Ectodermal cell (in vitro differentiated cells): ENCODE data around the gene DNAJC12. TPM values are rescaled to one million over a fixed set of nuclear protein-coding genes. Genes with fewer than 3 reads are reported as not detected.
A peak's percentile ranks its signal among the peaks of the same experiment; 100 is the strongest.
"Not testable (repeated sequence)": the region's sequence is repeated elsewhere in the genome, so short reads cannot be mapped to it uniquely, and the experiment has no call there.

Experiments used
- H3K27ac ChIP-seq: 2 replicates; pipeline ENCODE4 v1.7.0; 2013; ENCODE audit warnings: mild to moderate bottlenecking, low read depth, low read length; ENCODE audit not compliant: insufficient read depth, poor library complexity, severe bottlenecking
- H3K27me3 ChIP-seq: 2 replicates; pipeline ENCODE4 v1.7.0; 2013; ENCODE audit warnings: mild to moderate bottlenecking, low read length; ENCODE audit not compliant: insufficient read depth, control insufficient read depth, poor library complexity, severe bottlenecking
- H3K36me3 ChIP-seq: one replicate; pipeline ENCODE4 v1.7.0; 2013; ENCODE audit warnings: low read length; ENCODE audit not compliant: control insufficient read depth, insufficient read depth
- H3K4me1 ChIP-seq: one replicate; pipeline ENCODE4 v1.7.0; 2013; ENCODE audit warnings: low read length; ENCODE audit not compliant: control insufficient read depth, insufficient read depth
- H3K4me3 ChIP-seq: 2 replicates; pipeline ENCODE4 v1.7.0; 2013; ENCODE audit warnings: low read depth, low read length, control low read depth; ENCODE audit not compliant: insufficient read depth
- H3K9me3 ChIP-seq: 2 replicates; pipeline ENCODE4 v1.7.0; 2013; ENCODE audit warnings: mild to moderate bottlenecking, low read length, moderate library complexity; ENCODE audit not compliant: control insufficient read depth
- WGBS, 2 experiments: methylation state at CpG; one replicate each; pipeline ENCODE4 v1.1.7; 2013; ENCODE audit warnings: missing lambda C conversion rate in 2 of 2; 5-methylcytosine and 5-hydroxymethylcytosine counted together
- polyA plus RNA-seq, 4 experiments: library from polyadenylated mRNA; stranded (reverse); fragments of 50-300 nt; gene quantifications; one replicate each; pipeline ENCODE4 v1.2.3, GENCODE V29; 2013

The DNAJC12 gene
- 5.5 TPM for polyA plus RNA-seq (2013, experiment 1 of 4)
- 7.3 TPM for polyA plus RNA-seq (2013, experiment 2 of 4)
- polyA plus RNA-seq (2013, experiment 3 of 4) = 6.6 TPM
- polyA plus RNA-seq (2013, experiment 4 of 4) = 7.8 TPM

DNA sequence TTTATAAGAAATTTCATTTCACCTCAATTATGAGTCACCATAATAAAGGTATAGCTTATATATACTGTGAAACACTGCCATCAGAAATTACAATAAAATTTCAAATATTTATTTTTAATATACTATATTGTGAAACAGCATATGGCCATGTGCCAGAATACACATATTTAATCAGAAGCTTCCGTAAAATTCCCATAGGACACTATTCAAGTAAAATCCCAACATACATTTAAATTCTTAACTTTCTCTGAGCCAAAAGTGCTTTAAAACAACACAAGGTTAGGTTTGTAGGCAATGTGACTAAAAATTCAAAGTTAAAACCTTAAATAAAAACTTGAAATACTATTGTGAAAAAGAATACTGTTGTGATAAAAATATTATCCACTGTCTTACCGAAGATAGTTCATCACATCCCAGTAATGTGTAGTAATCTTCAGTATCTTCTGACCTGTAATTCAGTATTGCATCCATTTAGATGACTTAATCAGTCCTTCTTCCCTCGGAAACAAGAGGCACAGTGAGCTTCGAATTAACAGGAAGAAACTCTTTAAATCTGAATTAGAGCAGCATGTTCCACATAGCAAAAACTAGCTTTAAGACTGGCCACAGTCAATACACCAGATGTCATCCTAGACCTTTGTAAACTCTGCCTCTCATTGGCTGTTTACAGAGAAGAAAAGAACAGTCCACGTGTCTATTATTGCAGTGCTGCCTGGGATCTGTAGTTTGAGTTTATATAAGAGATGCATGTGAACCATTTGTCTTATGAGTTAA is at the start of gene DNAJC12:
Gene DNAJC12 (minus strand): TSS at position 648 of the 774 bp plus-strand sequence. CDS start 177 bp downstream, at position 471.
- H3K4me1 ChIP-seq = no peaks in the 10 kb centered on the region
- 62 to 68% methylated on average over 5 of the region's 5 CpGs for WGBS, 2 experiments
- H3K27ac ChIP-seq = no peak within 1 kb of the TSS
- H3K27me3 ChIP-seq = no peaks in the 10 kb centered on the region
- no peaks in the 10 kb centered on the region for H3K36me3 ChIP-seq
- H3K9me3 ChIP-seq = no peaks in the 10 kb centered on the region
- H3K4me3 ChIP-seq = peak within 1 kb of the TSS; percentile 6

DNA sequence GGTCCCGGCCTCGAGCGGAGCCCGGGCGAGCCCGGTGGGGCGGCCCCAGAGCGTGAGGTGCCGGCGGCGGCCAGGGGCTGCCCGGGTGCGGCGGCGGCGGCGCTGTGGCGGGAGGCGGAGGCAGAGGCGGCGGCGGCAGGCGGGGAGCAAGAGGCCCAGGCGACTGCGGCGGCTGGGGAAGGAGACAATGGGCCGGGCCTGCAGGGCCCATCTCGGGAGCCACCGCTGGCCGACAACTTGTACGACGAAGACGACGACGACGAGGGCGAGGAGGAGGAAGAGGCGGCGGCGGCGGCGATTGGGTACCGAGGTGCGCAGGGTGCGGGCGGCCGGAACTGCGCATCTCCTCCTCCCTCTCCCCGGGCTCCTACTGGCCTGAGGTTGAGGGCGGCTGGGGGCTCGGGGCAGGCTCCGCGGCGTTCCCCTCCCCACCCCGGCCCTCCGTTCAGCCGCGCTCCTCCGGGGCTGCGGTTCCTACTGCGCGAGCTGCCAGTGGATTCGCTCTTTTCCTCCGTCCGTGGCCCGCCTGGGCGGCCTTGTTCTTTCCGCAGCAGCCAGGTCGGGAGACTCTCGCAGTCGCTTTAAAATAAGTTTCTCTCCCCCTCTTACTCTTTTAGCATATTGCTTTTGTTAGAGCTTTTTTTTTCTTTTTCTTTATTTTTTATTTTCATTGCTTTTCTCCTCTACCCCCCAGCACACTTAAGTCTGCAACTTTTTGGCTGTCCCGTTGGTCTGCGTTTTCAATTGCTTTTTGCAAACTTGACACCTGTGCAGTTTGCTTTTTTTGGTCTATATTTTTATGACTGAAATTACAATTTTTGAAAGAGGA is 47.1 kb upstream of the DNAJC12 start:
- no peaks in the 10 kb centered on the region for H3K9me3 ChIP-seq
- H3K27ac ChIP-seq = peak overlapping the region; percentile 82
- H3K36me3 ChIP-seq = peaks cover 22% of the 10 kb centered on the region
- no peaks in the 10 kb centered on the region for H3K27me3 ChIP-seq
- H3K4me3 ChIP-seq = peak overlapping the region; percentile 64
- 0% methylated on average over 73 of the region's 73 CpGs for WGBS, 2 experiments
- H3K4me1 ChIP-seq = peaks cover 4% of the 10 kb centered on the region

DNA sequence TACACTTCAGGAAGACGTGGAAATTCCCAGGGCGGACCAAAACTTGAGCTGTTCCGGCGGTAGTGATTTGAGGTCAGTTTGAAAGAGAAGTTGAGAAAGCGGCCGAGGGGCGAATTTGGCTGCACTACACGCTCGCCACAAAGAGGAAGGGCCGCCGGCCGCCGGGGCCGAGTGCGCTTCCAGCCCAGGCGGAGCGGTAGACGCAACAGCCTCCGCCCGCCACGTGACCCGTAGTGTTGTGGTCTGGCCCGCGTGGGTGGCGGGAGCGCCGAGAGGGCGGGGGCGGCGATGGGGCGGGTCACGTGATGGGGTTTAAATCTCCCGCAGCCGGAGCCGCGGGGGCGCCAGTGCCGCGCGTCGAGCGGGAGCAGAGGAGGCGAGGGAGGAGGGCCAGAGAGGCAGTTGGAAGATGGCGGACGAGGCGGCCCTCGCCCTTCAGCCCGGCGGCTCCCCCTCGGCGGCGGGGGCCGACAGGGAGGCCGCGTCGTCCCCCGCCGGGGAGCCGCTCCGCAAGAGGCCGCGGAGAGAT is 46.4 kb upstream of the DNAJC12 start, which contains the start of gene SIRT1:
Gene SIRT1 (plus strand): TSS at position 344 of the 529 bp plus-strand sequence. CDS start 66 bp downstream, at position 410.
- Histone ChIP-seq H3K4me3 (peak within 1 kb of the TSS; percentile 64), H3K4me1 (peaks cover 4% of the 10 kb centered on the region), H3K27me3 (no peaks in the 10 kb centered on the region), H3K36me3 (peaks cover 15% of the 10 kb centered on the region), H3K27ac (peak within 1 kb of the TSS; percentile 82), H3K9me3 (no peaks in the 10 kb centered on the region)
- 0% methylated on average over 62 of the region's 62 CpGs for WGBS, 2 experiments

DNA sequence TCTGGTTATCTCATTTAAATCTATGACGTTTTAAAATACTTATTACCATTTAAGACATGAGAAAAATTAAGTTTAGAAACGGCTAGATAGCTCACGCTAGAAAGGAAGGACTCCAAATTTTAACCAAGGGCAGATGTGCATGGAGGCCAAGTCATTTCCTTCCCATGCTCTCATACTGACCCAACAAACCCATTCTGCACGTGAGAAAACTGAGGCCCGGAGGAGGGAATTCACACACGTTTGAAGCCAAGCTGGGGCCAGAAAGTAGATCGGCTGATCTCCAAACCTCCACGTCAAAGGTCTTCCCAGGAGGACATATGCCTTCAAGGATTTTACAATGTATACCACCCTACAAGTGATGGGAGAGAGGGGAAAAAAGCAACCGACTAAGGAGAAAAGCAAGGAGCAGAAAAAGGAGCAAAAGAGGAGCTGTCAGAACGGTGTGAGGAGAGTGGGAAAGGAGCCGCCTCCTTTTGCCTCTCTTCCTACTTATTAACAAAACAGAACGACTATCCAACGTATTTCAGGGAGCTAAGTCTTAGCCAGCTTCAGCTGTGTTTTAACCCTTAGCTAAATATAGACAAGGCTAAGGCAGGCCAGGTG is 45.8 kb upstream of the DNAJC12 start:
- Histone ChIP-seq H3K4me1 (peaks cover 4% of the 10 kb centered on the region), H3K27ac (peak overlapping the region; percentile 82), H3K27me3 (no peaks in the 10 kb centered on the region), H3K4me3 (peak overlapping the region; percentile 64), H3K36me3 (peaks cover 10% of the 10 kb centered on the region), H3K9me3 (no peaks in the 10 kb centered on the region)
- WGBS, 2 experiments = 55 to 59% methylated on average over 13 of the region's 13 CpGs

DNA sequence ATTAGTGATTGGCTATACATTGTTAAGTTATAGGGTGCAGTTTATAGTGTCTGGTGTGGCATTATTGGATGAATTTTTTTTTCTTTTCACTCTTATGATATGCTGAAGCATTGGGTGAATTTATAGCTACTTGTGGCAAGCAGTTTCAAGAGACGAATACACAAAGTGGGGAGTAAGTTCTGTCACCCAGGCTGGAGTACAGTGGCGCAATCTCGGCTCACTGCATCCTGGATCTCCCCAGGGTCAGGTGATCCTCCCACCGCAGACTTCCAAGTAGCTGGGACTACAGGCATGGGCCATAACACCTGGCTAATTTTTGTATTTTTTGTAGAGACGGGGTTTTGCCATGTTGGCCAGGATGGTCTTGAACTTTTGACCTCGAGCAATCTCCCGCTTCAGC is 40.1 kb upstream of the DNAJC12 start:
- 94 to 95% methylated on average over 7 of the region's 7 CpGs for WGBS, 2 experiments
- no peak overlapping the region for H3K4me3 ChIP-seq
- no peaks in the 10 kb centered on the region for H3K4me1 ChIP-seq
- no peak overlapping the region for H3K27ac ChIP-seq
- H3K9me3 ChIP-seq = no peaks in the 10 kb centered on the region
- H3K27me3 ChIP-seq = no peaks in the 10 kb centered on the region
- no peaks in the 10 kb centered on the region for H3K36me3 ChIP-seq

DNA sequence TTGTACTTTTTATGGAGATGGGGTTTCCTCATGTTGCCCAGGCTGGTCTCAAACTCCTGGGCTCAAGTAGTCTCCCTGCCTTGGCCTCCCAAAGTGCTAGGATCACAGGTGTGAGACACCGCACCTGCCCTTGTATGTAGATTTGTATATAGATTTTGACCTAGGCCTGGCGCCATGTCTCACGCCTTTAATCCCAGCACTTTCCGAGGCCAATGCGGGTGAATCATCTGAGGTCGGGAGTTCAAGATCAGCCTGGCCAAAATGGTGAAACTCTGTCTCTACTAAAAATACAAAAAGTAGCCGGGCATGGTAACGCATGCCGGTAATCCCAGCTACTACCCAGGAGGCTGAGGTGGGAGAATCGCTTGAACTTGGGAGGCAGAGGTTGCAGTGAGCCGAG is 39.4 kb upstream of the DNAJC12 start:
- 91 to 95% methylated on average over 11 of the region's 11 CpGs for WGBS, 2 experiments
- H3K27ac ChIP-seq, H3K27me3 ChIP-seq, H3K9me3 ChIP-seq, H3K4me1 ChIP-seq, H3K4me3 ChIP-seq, H3K36me3 ChIP-seq: not testable (repeated sequence)

DNA sequence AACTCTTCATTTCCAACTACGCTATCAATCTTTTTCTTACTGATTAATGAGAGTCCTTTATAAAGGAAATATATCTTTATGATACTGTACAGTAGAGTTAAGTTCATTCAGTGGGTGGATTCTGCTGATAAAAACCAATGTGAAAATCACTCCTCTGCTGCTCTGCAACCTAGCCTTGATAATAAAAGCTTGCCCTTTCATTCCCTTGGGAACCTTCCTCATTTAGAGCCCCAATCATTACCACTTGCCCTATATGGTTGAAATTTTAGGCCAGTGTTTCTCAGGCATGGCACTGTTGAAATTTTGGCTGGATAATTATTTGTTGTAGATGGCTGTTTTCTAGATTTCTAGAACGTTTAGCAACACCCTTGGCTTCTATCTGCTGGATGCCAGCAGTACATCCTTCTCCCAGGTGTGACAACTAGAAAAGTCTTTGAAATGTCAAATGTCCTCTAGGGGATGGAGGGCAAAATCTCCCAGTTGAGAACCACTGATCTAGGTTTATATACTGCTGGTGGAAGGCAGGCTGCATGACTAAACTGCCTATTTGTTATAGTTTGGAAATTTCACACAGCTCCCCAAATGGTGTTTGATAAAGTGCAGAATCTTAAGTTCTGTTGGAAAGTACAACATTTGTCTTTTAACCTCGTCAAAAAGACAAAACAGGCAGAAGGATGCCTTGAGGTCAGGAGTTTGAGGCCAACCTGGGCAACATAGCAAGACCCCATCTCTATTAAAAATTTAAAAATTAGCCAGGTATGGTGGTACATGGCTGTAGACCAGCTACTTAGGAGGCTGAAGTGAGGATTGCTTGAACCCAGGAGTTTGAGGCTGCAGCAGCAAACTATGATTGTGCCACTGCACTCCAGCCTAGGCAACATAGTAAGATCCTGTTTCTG is 37.6 kb upstream of the DNAJC12 start:
- H3K9me3 ChIP-seq = no peaks in the 10 kb centered on the region
- H3K36me3 ChIP-seq = no peaks in the 10 kb centered on the region
- H3K27ac ChIP-seq = no peak overlapping the region
- no peak overlapping the region for H3K4me3 ChIP-seq
- H3K4me1 ChIP-seq = no peaks in the 10 kb centered on the region
- 93 to 98% methylated on average over 2 of the region's 3 CpGs for WGBS, 2 experiments
- H3K27me3 ChIP-seq = no peaks in the 10 kb centered on the region

DNA sequence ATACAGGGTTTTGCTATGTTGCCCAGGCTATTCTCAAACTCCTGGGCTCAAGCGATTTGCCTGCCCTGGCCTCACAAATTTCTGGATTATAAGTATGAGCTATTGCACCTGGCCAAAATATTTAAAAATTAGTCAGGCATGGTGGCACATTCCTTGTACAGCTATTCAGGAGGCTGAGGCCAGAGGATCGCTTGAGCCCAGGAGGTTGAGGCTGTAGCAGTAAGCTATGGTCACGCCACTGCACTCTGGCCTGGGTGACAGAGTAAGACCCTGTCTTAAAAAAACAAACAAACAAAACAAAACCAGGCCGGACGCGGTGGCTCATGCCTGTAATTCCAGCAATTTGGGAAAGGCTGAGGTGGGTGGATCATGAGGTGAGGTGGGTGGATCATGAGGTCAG is 32.0 kb upstream of the DNAJC12 start:
- H3K27me3 ChIP-seq = no peaks in the 10 kb centered on the region
- no peak overlapping the region for H3K27ac ChIP-seq
- H3K36me3 ChIP-seq = no peaks in the 10 kb centered on the region
- no peaks in the 10 kb centered on the region for H3K4me1 ChIP-seq
- no peak overlapping the region for H3K4me3 ChIP-seq
- H3K9me3 ChIP-seq = no peaks in the 10 kb centered on the region
- WGBS, 2 experiments = 88 to 93% methylated on average over 6 of the region's 6 CpGs

DNA sequence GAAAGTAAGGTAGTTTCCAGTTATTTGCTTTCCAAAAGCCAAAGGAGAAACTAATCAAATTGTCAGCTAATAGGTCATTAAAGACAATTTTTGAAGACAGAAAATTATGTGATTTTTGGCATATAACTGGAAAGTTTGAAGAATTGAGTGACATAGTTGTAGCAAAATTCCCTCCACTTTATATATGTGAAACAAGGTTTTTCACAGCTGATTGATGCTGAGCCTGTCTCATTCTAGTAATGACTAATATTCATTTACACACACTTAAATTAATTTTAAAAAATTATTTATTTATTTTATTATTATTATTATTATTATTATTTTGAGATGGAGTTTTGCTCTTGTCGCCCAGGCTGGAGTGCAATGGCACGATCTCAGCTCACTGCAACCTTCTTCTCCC is 30.1 kb upstream of the DNAJC12 start:
- Histone ChIP-seq H3K4me3 (no peak overlapping the region), H3K27me3 (no peaks in the 10 kb centered on the region), H3K27ac (no peak overlapping the region), H3K9me3 (no peaks in the 10 kb centered on the region), H3K36me3 (no peaks in the 10 kb centered on the region), H3K4me1 (no peaks in the 10 kb centered on the region)
- 86 to 94% methylated on average over 2 of the region's 2 CpGs for WGBS, 2 experiments
